ENCODE data around the gene ZNF19.

Gene ZNF19

GRCh38 chr16:71443714-71444113 lies 45.4 kb downstream of the ZNF19 start:
- in situ Hi-C loops (cut with MboI; ENCODE audit: low sequenced_read_pairs): no loop called here

GRCh38 chr16:71442051-71442440 lies 47.1 kb downstream of the ZNF19 start, which contains the start of gene TLE7:
TLE7 (minus strand) TSS chr16:71442054; CDS start chr16:71433324, 8,730 bp downstream.
- in situ Hi-C loops (cut with MboI; ENCODE audit: low sequenced_read_pairs): no loop called here

- in situ Hi-C loops (cut with MboI; ENCODE audit: low sequenced_read_pairs): no loop called here
These were observed 47.6 kb downstream of the ZNF19 start for GRCh38 chr16:71441348-71442050.

GRCh38 chr16:71440669-71441347 lies 48.3 kb downstream of the ZNF19 start:
- in situ Hi-C loops (cut with MboI; ENCODE audit: low sequenced_read_pairs): no loop called here

- in situ Hi-C loops (cut with MboI; ENCODE audit: low sequenced_read_pairs): no loop called here
These were observed 49.6 kb downstream of the ZNF19 start for GRCh38 chr16:71439523-71439922.

- in situ Hi-C loops (cut with MboI; ENCODE audit: low sequenced_read_pairs): no loop called here
These were observed 52.7 kb downstream of the ZNF19 start for GRCh38 chr16:71436473-71436872.

- in situ Hi-C loops (cut with MboI; ENCODE audit: low sequenced_read_pairs): no loop called here
These were observed 56.2 kb downstream of the ZNF19 start for GRCh38 chr16:71432906-71433305.

GRCh38 chr16:71431991-71432390 lies 57.1 kb downstream of the ZNF19 start:
- in situ Hi-C loops (cut with MboI; ENCODE audit: low sequenced_read_pairs): no loop called here

- in situ Hi-C loops (cut with MboI; ENCODE audit: low sequenced_read_pairs): no loop called here
These were observed 57.9 kb downstream of the ZNF19 start for GRCh38 chr16:71431176-71431575.

- in situ Hi-C loops (cut with MboI; ENCODE audit: low sequenced_read_pairs): no loop called here
These were observed 58.4 kb downstream of the ZNF19 start for GRCh38 chr16:71430744-71431143.

- in situ Hi-C loops (cut with MboI; ENCODE audit: low sequenced_read_pairs): no loop called here
These were observed 59.5 kb downstream of the ZNF19 start for GRCh38 chr16:71429581-71429980.

- in situ Hi-C loops (cut with MboI; ENCODE audit: low sequenced_read_pairs): no loop called here
These were observed 60.2 kb downstream of the ZNF19 start for GRCh38 chr16:71428883-71429282.

GRCh38 chr16:71428385-71428784 lies 60.7 kb downstream of the ZNF19 start:
- in situ Hi-C loops (cut with MboI; ENCODE audit: low sequenced_read_pairs): no loop called here

GRCh38 chr16:71426880-71427615 lies 62.1 kb downstream of the ZNF19 start:
- in situ Hi-C loops (cut with MboI; ENCODE audit: low sequenced_read_pairs): no loop called here

GRCh38 chr16:71426069-71426879 lies 62.9 kb downstream of the ZNF19 start:
- in situ Hi-C loops (cut with MboI; ENCODE audit: low sequenced_read_pairs): no loop called here

- in situ Hi-C loops (cut with MboI; ENCODE audit: low sequenced_read_pairs): no loop called here
These were observed 63.4 kb downstream of the ZNF19 start for GRCh38 chr16:71425746-71426068.

- in situ Hi-C loops (cut with MboI; ENCODE audit: low sequenced_read_pairs): no loop called here
These were observed 64.5 kb downstream of the ZNF19 start for GRCh38 chr16:71424626-71425025.

- in situ Hi-C loops (cut with MboI; ENCODE audit: low sequenced_read_pairs): no loop called here
These were observed 65.3 kb downstream of the ZNF19 start for GRCh38 chr16:71423865-71424264.
